ENCODE data around the gene GLRX5.

GLRX5 gene

GRCh38 chr14:95493503-95493902 is 41.3 kb upstream of the GLRX5 start:
- Histone ChIP-seq H3K9ac (ENCODE audit: low read depth, low read length) (no peak overlapping the region), H3K4me3 (ENCODE audit: low read length) (no peak overlapping the region), H3K4me2 (ENCODE audit: low read length) (no peak overlapping the region), H3K4me1 (ENCODE audit: control insufficient read depth, insufficient read depth, low read length) (peaks cover 38% of the 10 kb centered on the region), H3K27me3 (ENCODE audit: control insufficient read depth, insufficient read depth, low read length) (no peaks in the 10 kb centered on the region), H3K9me3 (replicated peaks; ENCODE audit: low read length) (no peaks in the 10 kb centered on the region), H3K36me3 (ENCODE audit: insufficient read depth, low read length) (no peaks in the 10 kb centered on the region)

- Histone ChIP-seq H3K36me3 (ENCODE audit: insufficient read depth, low read length) (no peaks in the 10 kb centered on the region), H3K9me3 (replicated peaks; ENCODE audit: low read length) (no peaks in the 10 kb centered on the region), H3K4me2 (ENCODE audit: low read length) (no peak overlapping the region), H3K4me3 (ENCODE audit: low read length) (no peak overlapping the region), H3K27me3 (ENCODE audit: control insufficient read depth, insufficient read depth, low read length) (no peaks in the 10 kb centered on the region), H3K9ac (ENCODE audit: low read depth, low read length) (no peak overlapping the region), H3K4me1 (ENCODE audit: control insufficient read depth, insufficient read depth, low read length) (peaks cover 36% of the 10 kb centered on the region)
Observed at GRCh38 chr14:95493976-95494375, 40.9 kb upstream of the GLRX5 start.

GRCh38 chr14:95494456-95494855 is 40.4 kb upstream of the GLRX5 start:
- H3K9ac ChIP-seq (ENCODE audit: low read depth, low read length), result no peak overlapping the region
- H3K36me3 ChIP-seq (ENCODE audit: insufficient read depth, low read length), result no peaks in the 10 kb centered on the region
- H3K4me1 ChIP-seq (ENCODE audit: control insufficient read depth, insufficient read depth, low read length), result peaks cover 32% of the 10 kb centered on the region
- H3K9me3 ChIP-seq (replicated peaks; ENCODE audit: low read length), result no peaks in the 10 kb centered on the region
- no peak overlapping the region for H3K4me3 ChIP-seq (ENCODE audit: low read length)
- H3K4me2 ChIP-seq (ENCODE audit: low read length), result no peak overlapping the region
- H3K27me3 ChIP-seq (ENCODE audit: control insufficient read depth, insufficient read depth, low read length), result no peaks in the 10 kb centered on the region

- Histone ChIP-seq H3K27me3 (ENCODE audit: control insufficient read depth, insufficient read depth, low read length) (no peaks in the 10 kb centered on the region), H3K36me3 (ENCODE audit: insufficient read depth, low read length) (no peaks in the 10 kb centered on the region), H3K9ac (ENCODE audit: low read depth, low read length) (no peak overlapping the region), H3K9me3 (replicated peaks; ENCODE audit: low read length) (no peaks in the 10 kb centered on the region), H3K4me1 (ENCODE audit: control insufficient read depth, insufficient read depth, low read length) (peaks cover 32% of the 10 kb centered on the region), H3K4me3 (ENCODE audit: low read length) (no peak overlapping the region), H3K4me2 (ENCODE audit: low read length) (no peak overlapping the region)
Observed at GRCh38 chr14:95495076-95495475, 39.8 kb upstream of the GLRX5 start.

GRCh38 chr14:95495538-95496025 is 39.3 kb upstream of the GLRX5 start:
- no peaks in the 10 kb centered on the region for H3K27me3 ChIP-seq (ENCODE audit: control insufficient read depth, insufficient read depth, low read length)
- no peak overlapping the region for H3K4me3 ChIP-seq (ENCODE audit: low read length)
- no peaks in the 10 kb centered on the region for H3K36me3 ChIP-seq (ENCODE audit: insufficient read depth, low read length)
- H3K9ac ChIP-seq (ENCODE audit: low read depth, low read length), result no peak overlapping the region
- H3K9me3 ChIP-seq (replicated peaks; ENCODE audit: low read length), result no peaks in the 10 kb centered on the region
- H3K4me2 ChIP-seq (ENCODE audit: low read length), result no peak overlapping the region
- peaks cover 36% of the 10 kb centered on the region for H3K4me1 ChIP-seq (ENCODE audit: control insufficient read depth, insufficient read depth, low read length)

GRCh38 chr14:95496111-95496681 is 38.7 kb upstream of the GLRX5 start:
- no peak overlapping the region for H3K4me3 ChIP-seq (ENCODE audit: low read length)
- H3K4me2 ChIP-seq (ENCODE audit: low read length), result peak overlapping the region; percentile 38
- H3K4me1 ChIP-seq (ENCODE audit: control insufficient read depth, insufficient read depth, low read length), result peaks cover 38% of the 10 kb centered on the region
- H3K9me3 ChIP-seq (replicated peaks; ENCODE audit: low read length), result no peaks in the 10 kb centered on the region
- H3K9ac ChIP-seq (ENCODE audit: low read depth, low read length), result peak overlapping the region; percentile 25
- no peaks in the 10 kb centered on the region for H3K27me3 ChIP-seq (ENCODE audit: control insufficient read depth, insufficient read depth, low read length)
- no peaks in the 10 kb centered on the region for H3K36me3 ChIP-seq (ENCODE audit: insufficient read depth, low read length)

GRCh38 chr14:95496690-95497259 is 38.1 kb upstream of the GLRX5 start:
- H3K4me3 ChIP-seq (ENCODE audit: low read length), result no peak overlapping the region
- H3K9ac ChIP-seq (ENCODE audit: low read depth, low read length), result peak overlapping the region; percentile 25
- H3K9me3 ChIP-seq (replicated peaks; ENCODE audit: low read length), result no peaks in the 10 kb centered on the region
- no peaks in the 10 kb centered on the region for H3K27me3 ChIP-seq (ENCODE audit: control insufficient read depth, insufficient read depth, low read length)
- H3K4me2 ChIP-seq (ENCODE audit: low read length), result peak overlapping the region; percentile 38
- peaks cover 41% of the 10 kb centered on the region for H3K4me1 ChIP-seq (ENCODE audit: control insufficient read depth, insufficient read depth, low read length)
- no peaks in the 10 kb centered on the region for H3K36me3 ChIP-seq (ENCODE audit: insufficient read depth, low read length)

- no peaks in the 10 kb centered on the region for H3K9me3 ChIP-seq (replicated peaks; ENCODE audit: low read length)
- H3K4me2 ChIP-seq (ENCODE audit: low read length), result no peak overlapping the region
- H3K36me3 ChIP-seq (ENCODE audit: insufficient read depth, low read length), result no peaks in the 10 kb centered on the region
- no peak overlapping the region for H3K9ac ChIP-seq (ENCODE audit: low read depth, low read length)
- no peaks in the 10 kb centered on the region for H3K27me3 ChIP-seq (ENCODE audit: control insufficient read depth, insufficient read depth, low read length)
- H3K4me1 ChIP-seq (ENCODE audit: control insufficient read depth, insufficient read depth, low read length), result peaks cover 41% of the 10 kb centered on the region
- H3K4me3 ChIP-seq (ENCODE audit: low read length), result no peak overlapping the region
Observed at GRCh38 chr14:95497561-95498011, 37.3 kb upstream of the GLRX5 start.

GRCh38 chr14:95498622-95499353 is 36.1 kb upstream of the GLRX5 start:
- Histone ChIP-seq H3K4me2 (ENCODE audit: low read length) (no peak overlapping the region), H3K4me1 (ENCODE audit: control insufficient read depth, insufficient read depth, low read length) (peaks cover 42% of the 10 kb centered on the region), H3K27me3 (ENCODE audit: control insufficient read depth, insufficient read depth, low read length) (no peaks in the 10 kb centered on the region), H3K9ac (ENCODE audit: low read depth, low read length) (no peak overlapping the region), H3K4me3 (ENCODE audit: low read length) (no peak overlapping the region), H3K36me3 (ENCODE audit: insufficient read depth, low read length) (no peaks in the 10 kb centered on the region), H3K9me3 (replicated peaks; ENCODE audit: low read length) (no peaks in the 10 kb centered on the region)

- no peaks in the 10 kb centered on the region for H3K27me3 ChIP-seq (ENCODE audit: control insufficient read depth, insufficient read depth, low read length)
- no peaks in the 10 kb centered on the region for H3K36me3 ChIP-seq (ENCODE audit: insufficient read depth, low read length)
- H3K9ac ChIP-seq (ENCODE audit: low read depth, low read length), result no peak overlapping the region
- H3K9me3 ChIP-seq (replicated peaks; ENCODE audit: low read length), result no peaks in the 10 kb centered on the region
- H3K4me1 ChIP-seq (ENCODE audit: control insufficient read depth, insufficient read depth, low read length), result peaks cover 48% of the 10 kb centered on the region
- H3K4me2 ChIP-seq (ENCODE audit: low read length), result no peak overlapping the region
- no peak overlapping the region for H3K4me3 ChIP-seq (ENCODE audit: low read length)
Observed at GRCh38 chr14:95499354-95499750, 35.5 kb upstream of the GLRX5 start.

GRCh38 chr14:95500201-95500681 is 34.6 kb upstream of the GLRX5 start:
- Histone ChIP-seq H3K9ac (ENCODE audit: low read depth, low read length) (no peak overlapping the region), H3K9me3 (replicated peaks; ENCODE audit: low read length) (no peaks in the 10 kb centered on the region), H3K4me1 (ENCODE audit: control insufficient read depth, insufficient read depth, low read length) (peaks cover 57% of the 10 kb centered on the region), H3K4me2 (ENCODE audit: low read length) (no peak overlapping the region), H3K27me3 (ENCODE audit: control insufficient read depth, insufficient read depth, low read length) (no peaks in the 10 kb centered on the region), H3K36me3 (ENCODE audit: insufficient read depth, low read length) (no peaks in the 10 kb centered on the region), H3K4me3 (ENCODE audit: low read length) (no peak overlapping the region)
